ENCODE data around the gene CABCOCO1.

Gene CABCOCO1

GRCh38 chr10:61785473-61786105 is 122.9 kb downstream of the CABCOCO1 start:
- no peak overlapping the region for H3K4me3 ChIP-seq (ENCODE audit: low read length)
- H3K4me1 ChIP-seq (ENCODE audit: control insufficient read depth, insufficient read depth, low read length), result no peaks in the 10 kb centered on the region
- no peak overlapping the region for H3K27ac ChIP-seq (ENCODE audit: low read depth, low read length)
- no peak overlapping the region for H3K9ac ChIP-seq (ENCODE audit: low read length)
- no peaks in the 10 kb centered on the region for H3K27me3 ChIP-seq (ENCODE audit: control insufficient read depth, insufficient read depth, low read length)
- H3K36me3 ChIP-seq (ENCODE audit: control insufficient read depth, insufficient read depth, low read length), result no peaks in the 10 kb centered on the region

GRCh38 chr10:61786728-61787127 is 124.0 kb downstream of the CABCOCO1 start:
- peaks cover 5% of the 10 kb centered on the region for H3K4me1 ChIP-seq (ENCODE audit: control insufficient read depth, insufficient read depth, low read length)
- H3K36me3 ChIP-seq (ENCODE audit: control insufficient read depth, insufficient read depth, low read length), result no peaks in the 10 kb centered on the region
- no peak overlapping the region for H3K9ac ChIP-seq (ENCODE audit: low read length)
- H3K27ac ChIP-seq (ENCODE audit: low read depth, low read length), result peak overlapping the region; percentile 11
- no peaks in the 10 kb centered on the region for H3K27me3 ChIP-seq (ENCODE audit: control insufficient read depth, insufficient read depth, low read length)
- no peak overlapping the region for H3K4me3 ChIP-seq (ENCODE audit: low read length)

GRCh38 chr10:61787170-61787569 is 124.4 kb downstream of the CABCOCO1 start:
- H3K27ac ChIP-seq (ENCODE audit: low read depth, low read length), result peak overlapping the region; percentile 11

GRCh38 chr10:61789031-61789430 is 126.3 kb downstream of the CABCOCO1 start:
- H3K9ac ChIP-seq (ENCODE audit: low read length), result no peak overlapping the region
- peaks cover 5% of the 10 kb centered on the region for H3K4me1 ChIP-seq (ENCODE audit: control insufficient read depth, insufficient read depth, low read length)
- H3K27me3 ChIP-seq (ENCODE audit: control insufficient read depth, insufficient read depth, low read length), result no peaks in the 10 kb centered on the region
- H3K36me3 ChIP-seq (ENCODE audit: control insufficient read depth, insufficient read depth, low read length), result no peaks in the 10 kb centered on the region
- no peak overlapping the region for H3K27ac ChIP-seq (ENCODE audit: low read depth, low read length)
- no peak overlapping the region for H3K4me3 ChIP-seq (ENCODE audit: low read length)

More at GRCh38 chr10:61787170-61787569, 124.4 kb downstream of the CABCOCO1 start:
- Histone ChIP-seq H3K36me3 (ENCODE audit: control insufficient read depth, insufficient read depth, low read length) (no peaks in the 10 kb centered on the region), H3K27me3 (ENCODE audit: control insufficient read depth, insufficient read depth, low read length) (no peaks in the 10 kb centered on the region), H3K4me1 (ENCODE audit: control insufficient read depth, insufficient read depth, low read length) (peaks cover 5% of the 10 kb centered on the region), H3K4me3 (ENCODE audit: low read length) (no peak overlapping the region), H3K9ac (ENCODE audit: low read length) (no peak overlapping the region)

- Histone ChIP-seq H3K9ac (ENCODE audit: low read length) (no peak overlapping the region), H3K27me3 (ENCODE audit: control insufficient read depth, insufficient read depth, low read length) (no peaks in the 10 kb centered on the region), H3K4me1 (ENCODE audit: control insufficient read depth, insufficient read depth, low read length) (peaks cover 5% of the 10 kb centered on the region), H3K36me3 (ENCODE audit: control insufficient read depth, insufficient read depth, low read length) (no peaks in the 10 kb centered on the region), H3K27ac (ENCODE audit: low read depth, low read length) (no peak overlapping the region), H3K4me3 (ENCODE audit: low read length) (no peak overlapping the region)
These were observed 128.5 kb downstream of the CABCOCO1 start for GRCh38 chr10:61791216-61791615.

- Histone ChIP-seq H3K9ac (ENCODE audit: low read length) (no peak overlapping the region), H3K36me3 (ENCODE audit: control insufficient read depth, insufficient read depth, low read length) (no peaks in the 10 kb centered on the region)
These were observed 129.5 kb downstream of the CABCOCO1 start for GRCh38 chr10:61792097-61792716.

GRCh38 chr10:61792921-61793320 is 130.2 kb downstream of the CABCOCO1 start:
- Histone ChIP-seq H3K27me3 (ENCODE audit: control insufficient read depth, insufficient read depth, low read length) (no peaks in the 10 kb centered on the region), H3K4me1 (ENCODE audit: control insufficient read depth, insufficient read depth, low read length) (peaks cover 5% of the 10 kb centered on the region), H3K36me3 (ENCODE audit: control insufficient read depth, insufficient read depth, low read length) (no peaks in the 10 kb centered on the region), H3K4me3 (ENCODE audit: low read length) (no peak overlapping the region), H3K27ac (ENCODE audit: low read depth, low read length) (no peak overlapping the region), H3K9ac (ENCODE audit: low read length) (no peak overlapping the region)

More at GRCh38 chr10:61792097-61792716, 129.5 kb downstream of the CABCOCO1 start:
- Histone ChIP-seq H3K27ac (ENCODE audit: low read depth, low read length) (no peak overlapping the region), H3K27me3 (ENCODE audit: control insufficient read depth, insufficient read depth, low read length) (no peaks in the 10 kb centered on the region), H3K4me3 (ENCODE audit: low read length) (no peak overlapping the region), H3K4me1 (ENCODE audit: control insufficient read depth, insufficient read depth, low read length) (peaks cover 5% of the 10 kb centered on the region)

GRCh38 chr10:61793760-61794703 is 131.3 kb downstream of the CABCOCO1 start:
- peaks cover 5% of the 10 kb centered on the region for H3K4me1 ChIP-seq (ENCODE audit: control insufficient read depth, insufficient read depth, low read length)
- no peaks in the 10 kb centered on the region for H3K27me3 ChIP-seq (ENCODE audit: control insufficient read depth, insufficient read depth, low read length)
- no peak overlapping the region for H3K27ac ChIP-seq (ENCODE audit: low read depth, low read length)
- no peak overlapping the region for H3K9ac ChIP-seq (ENCODE audit: low read length)
- H3K4me3 ChIP-seq (ENCODE audit: low read length), result no peak overlapping the region
- H3K36me3 ChIP-seq (ENCODE audit: control insufficient read depth, insufficient read depth, low read length), result no peaks in the 10 kb centered on the region

GRCh38 chr10:61795147-61795546 is 132.4 kb downstream of the CABCOCO1 start:
- peaks cover 5% of the 10 kb centered on the region for H3K4me1 ChIP-seq (ENCODE audit: control insufficient read depth, insufficient read depth, low read length)
- H3K36me3 ChIP-seq (ENCODE audit: control insufficient read depth, insufficient read depth, low read length), result no peaks in the 10 kb centered on the region
- H3K4me3 ChIP-seq (ENCODE audit: low read length), result no peak overlapping the region
- H3K27ac ChIP-seq (ENCODE audit: low read depth, low read length), result no peak overlapping the region
- no peaks in the 10 kb centered on the region for H3K27me3 ChIP-seq (ENCODE audit: control insufficient read depth, insufficient read depth, low read length)
- H3K9ac ChIP-seq (ENCODE audit: low read length), result no peak overlapping the region

- Histone ChIP-seq H3K4me1 (ENCODE audit: control insufficient read depth, insufficient read depth, low read length) (peaks cover 5% of the 10 kb centered on the region), H3K9ac (ENCODE audit: low read length) (no peak overlapping the region), H3K27me3 (ENCODE audit: control insufficient read depth, insufficient read depth, low read length) (no peaks in the 10 kb centered on the region), H3K27ac (ENCODE audit: low read depth, low read length) (no peak overlapping the region), H3K36me3 (ENCODE audit: control insufficient read depth, insufficient read depth, low read length) (no peaks in the 10 kb centered on the region), H3K4me3 (ENCODE audit: low read length) (no peak overlapping the region)
These were observed 132.8 kb downstream of the CABCOCO1 start for GRCh38 chr10:61795551-61795950.

GRCh38 chr10:61796785-61797184 is 134.1 kb downstream of the CABCOCO1 start:
- H3K9ac ChIP-seq (ENCODE audit: low read length), result no peak overlapping the region
- H3K27me3 ChIP-seq (ENCODE audit: control insufficient read depth, insufficient read depth, low read length), result no peaks in the 10 kb centered on the region

More at GRCh38 chr10:61796785-61797184, 134.1 kb downstream of the CABCOCO1 start:
- H3K36me3 ChIP-seq (ENCODE audit: control insufficient read depth, insufficient read depth, low read length), result no peaks in the 10 kb centered on the region
- no peak overlapping the region for H3K4me3 ChIP-seq (ENCODE audit: low read length)
- H3K4me1 ChIP-seq (ENCODE audit: control insufficient read depth, insufficient read depth, low read length), result no peaks in the 10 kb centered on the region
- H3K27ac ChIP-seq (ENCODE audit: low read depth, low read length), result no peak overlapping the region
